Measurements from ENCODE around the gene CCR5. TPM values are rescaled to one million over a fixed set of nuclear protein-coding genes. Genes with fewer than 3 reads are reported as not detected.

CCR5 gene
- total and polyA plus RNA-seq, 5 donors = 0.27 to 1.7 (median 0.89) TPM

DNA sequence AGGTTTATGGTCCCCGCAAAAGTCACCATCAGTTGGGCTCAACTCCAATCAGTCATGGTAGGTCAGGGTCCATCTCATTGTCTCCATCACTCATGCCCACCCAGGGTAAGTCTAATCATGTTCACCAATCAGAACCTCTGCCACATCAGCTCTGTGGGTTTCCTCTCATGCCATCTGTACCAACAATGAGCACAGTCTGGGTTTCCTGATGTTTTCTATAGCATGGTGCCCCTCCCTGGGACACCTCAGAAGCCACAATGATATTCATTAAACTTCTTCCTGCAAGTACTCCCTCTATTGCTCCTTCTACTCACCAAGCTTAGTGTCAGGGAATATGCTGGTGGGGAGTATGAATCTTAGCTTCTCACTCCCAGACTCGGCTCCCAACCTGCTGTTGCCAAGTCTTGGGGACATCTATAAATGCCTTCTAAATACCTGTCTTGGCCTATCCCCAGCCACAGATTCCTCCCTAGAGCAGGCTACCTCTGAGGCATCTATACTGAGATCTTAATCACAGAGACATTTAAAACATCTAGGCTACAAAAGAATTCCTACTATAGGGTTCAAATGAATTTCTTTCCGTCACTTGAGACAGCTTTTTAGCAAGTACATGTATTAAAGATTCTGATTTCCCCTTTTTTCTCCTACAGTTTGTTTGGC is 21.8 kb upstream of the CCR5 start:
- no peak for DNase-seq
- no peak overlapping the region for H3K27ac ChIP-seq (ENCODE audit: low read length)

DNA sequence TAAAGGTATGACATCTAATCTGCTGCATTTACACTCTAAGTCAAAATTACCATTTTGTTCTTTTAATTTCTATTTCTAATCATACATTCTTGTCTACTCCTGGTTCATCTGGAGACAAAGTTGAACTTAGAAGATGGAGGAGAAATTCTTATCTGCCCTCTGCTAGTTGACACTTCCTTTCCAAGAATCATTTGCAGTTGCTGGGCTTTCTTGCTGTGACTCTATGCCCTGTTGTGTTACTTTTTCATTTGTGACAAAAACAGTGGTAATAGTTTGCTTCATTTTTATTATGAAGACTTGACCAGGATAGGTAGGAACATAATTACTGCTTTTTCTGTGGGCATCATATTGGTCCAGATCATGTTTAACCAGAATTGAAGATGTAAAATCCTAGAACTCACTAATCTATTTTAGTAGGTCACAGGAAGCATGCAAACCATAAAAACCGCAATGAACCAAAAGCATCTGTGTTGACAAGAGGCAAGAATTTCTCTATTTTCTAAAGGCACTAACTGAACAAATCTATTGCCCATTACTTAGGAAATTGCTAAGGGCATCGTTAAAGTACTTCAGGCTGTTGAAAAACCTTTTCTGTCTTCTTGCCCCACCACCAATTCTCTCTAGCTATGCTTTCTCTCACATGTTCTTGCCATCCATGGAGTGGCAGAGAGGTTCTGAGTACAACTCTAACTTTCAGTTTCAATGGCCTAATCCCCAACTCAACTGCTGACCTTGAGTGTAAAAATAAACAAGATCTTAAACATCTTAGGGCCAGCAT is 21.1 kb upstream of the CCR5 start:
- WGBS = 66% methylated on average over 2 of the region's 2 CpGs
- Histone ChIP-seq H3K27me3 (ENCODE audit: control insufficient read depth, insufficient read depth) (peaks cover 4% of the 10 kb centered on the region), H3K4me1 (ENCODE audit: control insufficient read depth, insufficient read depth, low read length) (no peaks in the 10 kb centered on the region), H3K9me3 (ENCODE audit: control insufficient read depth, low read length) (no peaks in the 10 kb centered on the region), H3K4me3 (ENCODE audit: low read length) (no peak overlapping the region), H3K27ac (ENCODE audit: low read length) (no peak overlapping the region)
- DNase-seq (no peak), ATAC-seq (no peak)
- intact Hi-C loops (cut with DNase I) = no loop called here

More for the DNA sequence above, 21.8 kb upstream of the CCR5 start:
- Histone ChIP-seq H3K9me3 (ENCODE audit: control insufficient read depth, low read length) (no peaks in the 10 kb centered on the region), H3K4me3 (ENCODE audit: low read length) (no peak overlapping the region), H3K27me3 (ENCODE audit: control insufficient read depth, insufficient read depth) (peaks cover 4% of the 10 kb centered on the region), H3K4me1 (ENCODE audit: control insufficient read depth, insufficient read depth, low read length) (no peaks in the 10 kb centered on the region)
- WGBS = 88% methylated on average over 3 of the region's 3 CpGs
- intact Hi-C loops (cut with DNase I) = no loop called here
- ATAC-seq = no peak

DNA sequence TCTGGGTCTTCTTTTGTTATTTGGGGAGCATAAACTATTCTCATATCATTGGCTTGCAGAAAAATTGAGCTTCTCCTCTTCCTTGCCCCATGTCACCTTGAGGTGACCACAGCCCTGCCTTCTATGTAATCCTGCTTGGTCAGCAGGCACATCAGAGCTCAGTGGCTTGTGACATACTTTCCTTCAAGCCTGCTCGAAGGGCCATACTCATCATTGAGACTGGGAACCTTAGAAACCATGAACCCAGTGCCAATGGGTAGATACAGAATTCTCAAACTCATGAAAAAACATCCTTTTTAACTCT is 20.5 kb upstream of the CCR5 start:
- Histone ChIP-seq H3K27me3 (ENCODE audit: control insufficient read depth, insufficient read depth) (peaks cover 4% of the 10 kb centered on the region), H3K27ac (ENCODE audit: low read length) (no peak overlapping the region), H3K4me1 (ENCODE audit: control insufficient read depth, insufficient read depth, low read length) (no peaks in the 10 kb centered on the region), H3K4me3 (ENCODE audit: low read length) (no peak overlapping the region), H3K9me3 (ENCODE audit: control insufficient read depth, low read length) (no peaks in the 10 kb centered on the region)
- no peak for DNase-seq
- intact Hi-C loops (cut with DNase I) = no loop called here
- no peak for ATAC-seq
- WGBS = 67% methylated on average over 1 of the region's 1 CpG

DNA sequence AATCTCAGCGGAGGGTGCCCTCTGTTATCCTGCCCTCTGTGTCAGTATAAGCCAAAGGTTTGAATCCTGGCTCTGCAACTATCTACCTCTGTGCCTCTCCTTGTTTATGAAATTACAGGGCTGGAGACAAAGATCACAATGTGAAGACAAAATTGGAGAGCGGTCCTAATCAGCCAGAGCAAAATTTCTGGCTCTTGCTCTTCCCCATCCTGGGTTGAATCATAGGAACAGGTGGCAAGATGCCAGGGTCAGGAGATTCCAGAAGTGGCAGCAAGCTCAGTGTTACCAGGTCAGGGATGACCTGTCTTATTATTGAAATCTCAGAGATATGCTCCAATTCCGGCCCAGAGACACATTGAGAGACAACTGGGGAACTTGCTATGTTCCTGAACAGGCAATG is 19.1 kb upstream of the CCR5 start:
- intact Hi-C loops (cut with DNase I) = no loop called here
- Histone ChIP-seq H3K27ac (ENCODE audit: low read length) (no peak overlapping the region), H3K27me3 (ENCODE audit: control insufficient read depth, insufficient read depth) (peaks cover 4% of the 10 kb centered on the region), H3K9me3 (ENCODE audit: control insufficient read depth, low read length) (no peaks in the 10 kb centered on the region), H3K4me3 (ENCODE audit: low read length) (no peak overlapping the region), H3K4me1 (ENCODE audit: control insufficient read depth, insufficient read depth, low read length) (no peaks in the 10 kb centered on the region)
- no peak for ATAC-seq
- no peak for DNase-seq
- WGBS = 63% methylated on average over 3 of the region's 3 CpGs

DNA sequence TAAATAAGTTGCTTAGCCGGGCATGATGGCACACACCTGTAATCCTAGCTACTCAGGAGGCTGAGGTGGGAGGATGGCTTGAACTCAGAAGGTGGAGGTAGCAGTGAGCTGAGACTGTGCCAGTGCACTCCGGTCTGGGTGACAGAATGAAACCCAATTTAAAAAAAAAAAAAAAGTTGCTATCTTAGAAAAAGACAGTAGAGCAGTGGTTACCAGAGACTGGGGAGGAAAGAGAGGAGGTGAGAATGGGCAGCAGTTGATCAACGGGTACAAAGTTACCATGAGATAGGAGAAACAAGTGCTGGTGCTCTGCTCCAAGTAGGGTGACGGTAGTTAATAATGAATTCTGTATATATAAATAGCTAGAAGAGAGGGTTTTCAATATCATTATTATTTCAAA is 17.7 kb upstream of the CCR5 start:
- intact Hi-C loops (cut with DNase I) = no loop called here
- no peaks in the 10 kb centered on the region for H3K4me1 ChIP-seq (ENCODE audit: control insufficient read depth, insufficient read depth, low read length)

DNA sequence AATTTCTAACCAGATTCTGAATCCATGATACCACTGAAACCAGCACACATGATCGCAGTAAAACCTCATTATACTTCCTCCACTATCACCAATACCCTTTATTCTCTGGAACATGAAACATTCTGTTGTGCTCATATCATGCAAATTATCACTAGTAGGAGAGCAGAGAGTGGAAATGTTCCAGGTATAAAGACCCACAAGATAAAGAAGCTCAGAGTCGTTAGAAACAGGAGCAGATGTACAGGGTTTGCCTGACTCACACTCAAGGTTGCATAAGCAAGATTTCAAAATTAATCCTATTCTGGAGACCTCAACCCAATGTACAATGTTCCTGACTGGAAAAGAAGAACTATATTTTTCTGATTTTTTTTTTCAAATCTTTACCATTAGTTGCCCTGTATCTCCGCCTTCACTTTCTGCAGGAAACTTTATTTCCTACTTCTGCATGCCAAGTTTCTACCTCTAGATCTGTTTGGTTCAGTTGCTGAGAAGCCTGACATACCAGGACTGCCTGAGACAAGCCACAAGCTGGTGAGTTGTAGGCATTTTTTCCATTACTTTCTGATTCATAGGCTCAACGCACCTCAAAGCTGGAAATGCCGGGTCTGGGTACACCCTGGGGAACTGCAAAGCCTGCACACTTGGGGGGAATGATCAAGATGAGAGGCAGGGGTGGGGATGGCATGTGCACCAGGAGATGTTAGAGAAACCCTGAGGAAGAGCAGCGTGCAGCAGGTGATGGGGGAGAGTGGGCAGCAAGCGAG is 16.9 kb upstream of the CCR5 start, which contains the start of gene CCR2:
Gene CCR2, plus strand, starts transcription at position 465 of the 764 bp plus-strand sequence. CDS start 3,417 bp downstream, outside the sequence.
- no peak for DNase-seq
- intact Hi-C loops (cut with DNase I) = no loop called here
- H3K4me1 ChIP-seq (ENCODE audit: control insufficient read depth, insufficient read depth, low read length) = no peaks in the 10 kb centered on the region
- H3K4me3 ChIP-seq (ENCODE audit: low read length) = no peak within 1 kb of the TSS
- H3K9me3 ChIP-seq (ENCODE audit: control insufficient read depth, low read length) = no peaks in the 10 kb centered on the region
- ATAC-seq = no peak
- peaks cover 4% of the 10 kb centered on the region for H3K27me3 ChIP-seq (ENCODE audit: control insufficient read depth, insufficient read depth)
- no peak within 1 kb of the TSS for H3K27ac ChIP-seq (ENCODE audit: low read length)
- WGBS = 62% methylated on average over 7 of the region's 7 CpGs

More for the DNA sequence above, 17.7 kb upstream of the CCR5 start:
- 73% methylated on average over 4 of the region's 4 CpGs for WGBS
- H3K9me3 ChIP-seq (ENCODE audit: control insufficient read depth, low read length) = no peaks in the 10 kb centered on the region
- peaks cover 4% of the 10 kb centered on the region for H3K27me3 ChIP-seq (ENCODE audit: control insufficient read depth, insufficient read depth)
- H3K27ac ChIP-seq (ENCODE audit: low read length) = no peak overlapping the region
- DNase-seq (no peak), ATAC-seq (no peak)
- no peak overlapping the region for H3K4me3 ChIP-seq (ENCODE audit: low read length)

DNA sequence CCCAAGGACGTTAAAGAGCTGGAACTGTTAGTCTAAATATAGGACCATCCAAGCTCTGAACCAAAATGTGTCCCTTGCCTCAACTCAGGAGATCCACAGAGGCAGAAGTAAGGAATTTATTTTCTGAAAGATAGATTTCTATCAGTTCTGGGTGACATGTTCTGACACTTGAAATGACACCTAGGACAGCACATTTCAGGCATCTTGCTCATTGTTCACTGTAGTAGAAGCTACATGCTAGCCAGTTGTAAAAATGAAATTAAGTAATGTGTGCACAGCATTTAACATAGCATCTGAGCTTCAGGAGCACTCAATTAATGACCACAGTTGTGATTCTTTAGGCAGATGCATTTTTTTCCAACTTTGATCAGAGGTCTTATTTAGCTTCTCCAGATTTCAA is 16.3 kb upstream of the CCR5 start:
- 22% methylated on average over 1 of the region's 1 CpG for WGBS
- Histone ChIP-seq H3K27me3 (ENCODE audit: control insufficient read depth, insufficient read depth) (peaks cover 4% of the 10 kb centered on the region), H3K27ac (ENCODE audit: low read length) (no peak overlapping the region), H3K4me1 (ENCODE audit: control insufficient read depth, insufficient read depth, low read length) (no peaks in the 10 kb centered on the region), H3K4me3 (ENCODE audit: low read length) (no peak overlapping the region), H3K9me3 (ENCODE audit: control insufficient read depth, low read length) (no peaks in the 10 kb centered on the region)
- DNase-seq (no peak), ATAC-seq (no peak)
- intact Hi-C loops (cut with DNase I) = no loop called here

DNA sequence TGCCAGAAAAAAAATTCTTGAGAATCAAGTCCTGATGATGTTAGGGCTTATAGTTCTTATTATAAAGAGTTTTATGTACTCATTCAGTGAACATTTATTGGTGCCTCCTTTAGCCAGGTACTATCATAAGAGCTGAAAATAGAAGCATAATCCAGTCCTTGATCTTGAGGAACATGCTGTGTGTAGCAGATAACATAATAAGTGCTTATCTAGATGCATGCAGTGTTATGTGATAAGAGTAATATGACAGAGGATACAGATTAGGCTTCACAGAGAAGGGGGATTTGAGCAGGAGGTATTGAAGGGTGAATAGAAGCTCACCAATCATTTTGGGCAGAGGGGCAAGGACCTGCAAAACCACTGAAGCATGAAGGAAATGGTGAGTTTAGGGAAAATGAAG is 15.8 kb upstream of the CCR5 start:
- intact Hi-C loops (cut with DNase I) = no loop called here
- no peak overlapping the region for H3K4me3 ChIP-seq (ENCODE audit: low read length)

DNA sequence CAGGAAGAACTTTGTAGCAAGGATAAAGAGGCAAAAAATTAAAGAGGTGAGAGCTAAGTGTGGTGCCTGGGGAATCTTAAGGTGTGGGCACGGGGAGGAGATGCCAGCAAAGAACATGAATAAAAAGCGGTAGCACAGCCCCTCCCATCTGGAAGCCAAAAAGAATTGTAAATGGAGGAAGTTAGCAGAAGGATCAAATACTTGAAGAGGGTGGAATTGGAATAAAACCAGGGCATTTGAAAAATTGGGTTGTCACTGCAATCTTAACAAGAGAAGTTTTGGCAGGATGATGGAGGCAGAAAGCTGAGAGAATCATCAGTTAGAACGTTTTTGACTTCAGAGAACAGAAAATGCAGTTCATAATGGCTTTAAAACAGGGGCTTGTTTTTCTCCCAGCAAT is 14.5 kb upstream of the CCR5 start:
- Histone ChIP-seq H3K4me3 (ENCODE audit: low read length) (no peak overlapping the region), H3K27me3 (ENCODE audit: control insufficient read depth, insufficient read depth) (no peaks in the 10 kb centered on the region), H3K9me3 (ENCODE audit: control insufficient read depth, low read length) (no peaks in the 10 kb centered on the region), H3K27ac (ENCODE audit: low read length) (no peak overlapping the region), H3K4me1 (ENCODE audit: control insufficient read depth, insufficient read depth, low read length) (no peaks in the 10 kb centered on the region)
- intact Hi-C loops (cut with DNase I) = no loop called here
- no peak for DNase-seq
- WGBS = 53% methylated on average over 3 of the region's 3 CpGs
- no peak for ATAC-seq

More for the DNA sequence above, 15.8 kb upstream of the CCR5 start:
- no peaks in the 10 kb centered on the region for H3K9me3 ChIP-seq (ENCODE audit: control insufficient read depth, low read length)
- H3K4me1 ChIP-seq (ENCODE audit: control insufficient read depth, insufficient read depth, low read length) = no peaks in the 10 kb centered on the region
- H3K27me3 ChIP-seq (ENCODE audit: control insufficient read depth, insufficient read depth) = peaks cover 4% of the 10 kb centered on the region
- no peak for DNase-seq
- ATAC-seq = no peak
- H3K27ac ChIP-seq (ENCODE audit: low read length) = no peak overlapping the region

DNA sequence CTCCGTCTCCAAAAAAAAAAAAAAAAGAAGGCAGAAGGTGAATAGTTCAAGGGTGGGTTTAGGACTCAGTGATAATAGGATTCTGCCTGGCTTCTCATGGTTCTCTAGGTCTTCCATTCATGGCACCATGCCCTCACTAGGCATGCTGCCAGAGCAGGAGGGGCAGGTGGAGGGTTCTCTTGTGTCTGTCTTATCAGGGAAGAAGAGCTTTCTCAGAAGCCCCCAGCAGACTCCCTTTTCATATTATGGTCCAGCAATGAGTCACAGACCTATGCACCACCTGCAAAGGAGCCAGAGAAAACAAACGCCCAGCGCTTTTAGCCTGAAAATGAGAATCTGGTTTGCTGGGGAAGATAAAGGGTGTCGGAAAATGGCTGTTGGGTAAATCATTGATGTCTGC is 13.8 kb upstream of the CCR5 start:
- DNase-seq (no peak), ATAC-seq (no peak)
- intact Hi-C loops (cut with DNase I) = no loop called here
- no peak overlapping the region for H3K4me3 ChIP-seq (ENCODE audit: low read length)
- H3K27me3 ChIP-seq (ENCODE audit: control insufficient read depth, insufficient read depth) = no peaks in the 10 kb centered on the region
- no peak overlapping the region for H3K27ac ChIP-seq (ENCODE audit: low read length)
- H3K4me1 ChIP-seq (ENCODE audit: control insufficient read depth, insufficient read depth, low read length) = no peaks in the 10 kb centered on the region
- WGBS = 75% methylated on average over 4 of the region's 4 CpGs
- H3K9me3 ChIP-seq (ENCODE audit: control insufficient read depth, low read length) = no peaks in the 10 kb centered on the region

DNA sequence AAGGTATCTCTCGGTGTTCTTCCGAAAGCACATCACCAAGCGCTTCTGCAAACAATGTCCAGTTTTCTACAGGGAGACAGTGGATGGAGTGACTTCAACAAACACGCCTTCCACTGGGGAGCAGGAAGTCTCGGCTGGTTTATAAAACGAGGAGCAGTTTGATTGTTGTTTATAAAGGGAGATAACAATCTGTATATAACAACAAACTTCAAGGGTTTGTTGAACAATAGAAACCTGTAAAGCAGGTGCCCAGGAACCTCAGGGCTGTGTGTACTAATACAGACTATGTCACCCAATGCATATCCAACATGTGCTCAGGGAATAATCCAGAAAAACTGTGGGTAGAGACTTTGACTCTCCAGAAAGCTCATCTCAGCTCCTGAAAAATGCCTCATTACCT is 12.3 kb upstream of the CCR5 start:
- no peaks in the 10 kb centered on the region for H3K9me3 ChIP-seq (ENCODE audit: control insufficient read depth, low read length)
- no peaks in the 10 kb centered on the region for H3K27me3 ChIP-seq (ENCODE audit: control insufficient read depth, insufficient read depth)
- intact Hi-C loops (cut with DNase I) = no loop called here
- H3K27ac ChIP-seq (ENCODE audit: low read length) = no peak overlapping the region
- 77% methylated on average over 6 of the region's 6 CpGs for WGBS
- H3K4me3 ChIP-seq (ENCODE audit: low read length) = no peak overlapping the region
- H3K4me1 ChIP-seq (ENCODE audit: control insufficient read depth, insufficient read depth, low read length) = no peaks in the 10 kb centered on the region
- DNase-seq = no peak
- ATAC-seq = no peak
